GM12878 (cell line): ENCODE results near the gene PRSS1. TPM values are rescaled to one million over a fixed set of nuclear protein-coding genes. Genes with fewer than 3 reads are reported as not detected.

ENCODE experiments used
- ATAC-seq: fragments of 200-7000 bp; cut with Tn5 transposase; 3 replicates; pipeline ENCODE4 v1.9.1; 2020; ENCODE audit warnings: mild to moderate bottlenecking, moderate library complexity
- BruUV-seq: library from RNA; stranded (reverse); fragments of 400-500 nt; replicated peaks from 2 replicates; lab custom pipeline; 2021; lab: Mats Ljungman, UMichigan
- CTCF ChIA-PET: fragments of 300-600 bp; sonication (Branson Sonifier 250); formaldehyde crosslinking; extraction: SDS; loops from one replicate; lab custom pipeline; 2021; ENCODE audit warnings: inconsistent platforms; lab: Yijun Ruan, JAX
- POLR2A ChIA-PET: fragments of 350-600 bp; formaldehyde crosslinking; extraction: SDS; loops from one replicate; lab custom pipeline; 2021; ENCODE audit warnings: inconsistent platforms; lab: Charles Lee
- RAD21 ChIA-PET: fragments of 300-600 bp; sonication (Branson Sonifier 250); formaldehyde crosslinking; loops from one replicate; lab custom pipeline; 2023; ENCODE audit warnings: antibody characterized with exemption; ENCODE audit not compliant: unreplicated experiment; lab: Charles Lee
- SMC1A ChIA-PET: fragments of 300-600 bp; sonication (Branson Sonifier 250); formaldehyde crosslinking; loops from one replicate; lab custom pipeline; 2023; ENCODE audit not compliant: unreplicated experiment, uncharacterized antibody; lab: Charles Lee
- DNase-seq: peaks from one replicate; pipeline ENCODE4 v3.0.0-alpha.2; 2011; ENCODE audit warnings: low read depth, low spot score
- FAIRE-seq: peaks from 3 replicates; lab custom pipeline; 2011; peaks lifted over from hg19 to GRCh38; lab: Jason Lieb, UNC
- H2AFZ ChIP-seq: 2 replicates; pipeline ENCODE4 v1.6.0; 2011; ENCODE audit warnings: low read depth, low read length, control low read depth; ENCODE audit not compliant: control insufficient read depth
- H3K27ac ChIP-seq: 2 replicates; pipeline ENCODE4 v1.5.1; 2011; ENCODE audit warnings: control low read depth; ENCODE audit not compliant: control insufficient read depth, insufficient read depth
- H3K27me3 ChIP-seq, 2 experiments: replicated peaks in 1 of 2; 2 replicates each; pipeline versions ENCODE4 v1.6.0 to v1.6.1; 2011; ENCODE audit warnings: low read length in 1 of 2; ENCODE audit not compliant: control insufficient read depth in 2 of 2, insufficient read depth in 2 of 2
- H3K36me3 ChIP-seq, 2 experiments: 2 replicates each; pipeline ENCODE4 v1.5.1; 2011; ENCODE audit warnings: low read length in 1 of 2; ENCODE audit not compliant: control insufficient read depth in 2 of 2, insufficient read depth in 2 of 2
- H3K4me1 ChIP-seq: 2 replicates; pipeline ENCODE4 v1.6.1; 2011; ENCODE audit warnings: mild to moderate bottlenecking, low read length, moderate library complexity, mixed read lengths; ENCODE audit not compliant: control insufficient read depth, insufficient read depth
- H3K4me2 ChIP-seq: 2 replicates; pipeline ENCODE4 v1.6.0; 2011; ENCODE audit warnings: control low read depth; ENCODE audit not compliant: control insufficient read depth, insufficient read depth
- H3K4me3 ChIP-seq: fragments of 200-600 bp; sonication (generic); 2 replicates; pipeline ENCODE4 v1.5.1; 2016
- H3K79me2 ChIP-seq: 2 replicates; pipeline ENCODE4 v1.6.0; 2011; ENCODE audit warnings: low read length; ENCODE audit not compliant: control insufficient read depth, insufficient read depth
- H3K9ac ChIP-seq: 2 replicates; pipeline ENCODE4 v1.8.0; 2011; ENCODE audit warnings: low read length, control low read depth, mixed read lengths; ENCODE audit not compliant: control insufficient read depth, insufficient read depth
- H3K9me3 ChIP-seq: replicated peaks from 3 replicates; pipeline ENCODE4 v1.5.1; 2011; ENCODE audit warnings: mild to moderate bottlenecking, low read length; ENCODE audit not compliant: control insufficient read depth, insufficient read depth
- H4K20me1 ChIP-seq: 2 replicates; pipeline ENCODE4 v1.6.0; 2011; ENCODE audit not compliant: control insufficient read depth, insufficient read depth
- ATF2 ChIP-seq: IDR thresholded peaks from 2 replicates; pipeline ENCODE4 v1.6.1; 2012; ENCODE audit warnings: low read length, inconsistent platforms
- GABPA ChIP-seq: IDR thresholded peaks from 2 replicates; pipeline ENCODE4 v1.6.1; 2014; ENCODE audit warnings: antibody characterized with exemption, low read depth, mild to moderate bottlenecking, inconsistent platforms
- RUNX3 ChIP-seq: IDR thresholded peaks from 2 replicates; pipeline ENCODE4 v1.6.1; 2012; ENCODE audit warnings: low read length, inconsistent platforms
- WGBS: methylation state at CpG from one replicate; pipeline ENCODE4 v1.1.6; 2016; ENCODE audit warnings: low lambda C conversion rate; ENCODE audit not compliant: insufficient replicate concordance, insufficient coverage; ENCODE audit errors: missing lambda C conversion rate; 5-methylcytosine and 5-hydroxymethylcytosine counted together
- in situ Hi-C: fragments of 300-500 bp; cut with MboI; formaldehyde crosslinking; loops from 9 replicates; pipeline ENCODE4 v1.14.3; 2018; ENCODE audit warnings: mixed read lengths
- intact Hi-C: fragments of 100-400 bp; cut with micrococcal nuclease; formaldehyde crosslinking; loops from one replicate; pipeline ENCODE4 v1.14.2; 2022; ENCODE audit not compliant: unreplicated experiment
- polyA plus RNA-seq, 11 experiments: library from polyadenylated mRNA; depleted of rRNA in 4 of 11; unstranded in 6 of 11; stranded (reverse) in 5 of 11; fragments of >200 nt; fragmentation: Nextera tagmentation in 4 of 11; fragmentation: Illumina TruSeq in 1 of 11; extraction: Ambion mirVana in 4 of 11; extraction: Trizol in 1 of 11; gene quantifications; 1 replicate in 1 of 11; 2 replicates in 10 of 11; pipeline versions ENCODE4 v1.2.1 to v1.2.3, GENCODE V29; 2011 to 2016; ENCODE audit warnings: inconsistent platforms in 2 of 11, missing spikeins in 2 of 11, low read depth in 1 of 11
- total RNA-seq, 4 experiments: library from RNA; depleted of rRNA in 3 of 4; stranded (reverse); fragments of >200 nt in 3 of 4; fragmentation: Illumina TruSeq in 1 of 4; extraction: Trizol in 1 of 4; gene quantifications; 2 replicates each; pipeline versions ENCODE4 v1.2.1 to v1.2.3, GENCODE V29; 2013 to 2021

The PRSS1 gene
- total and polyA plus RNA-seq, 10 of the 15 experiments (the other 5 are each of a cell fraction or from before 2014, with no cell fraction given) = 11.9 TPM; not detected in 9

GRCh38 chr7:142800088-142800487 is 50.8 kb downstream of the PRSS1 start:
- Histone ChIP-seq H3K27me3 (no peaks in the 10 kb centered on the region), H3K9me3 (no peaks in the 10 kb centered on the region), H3K27ac (no peak overlapping the region), H3K9ac (no peak overlapping the region), H3K36me3 (peaks cover 0 to 2% of the 10 kb centered on the region in 2 experiments; a peak in 2 of 4 replicates), H3K4me2 (no peak overlapping the region), H4K20me1 (no peaks in the 10 kb centered on the region), H2AFZ (no peak overlapping the region), H3K4me3 (no peak overlapping the region), H3K4me1 (peaks cover 15% of the 10 kb centered on the region), H3K79me2 (peaks cover 10% of the 10 kb centered on the region)
- DNase-seq (no peak), ATAC-seq (no peak), FAIRE-seq (no peak)
- RAD21 ChIA-PET = interaction anchor here (1.5 to 20.4 kb wide), 3 partner anchors 10 to 32 kb away, joined by 3 to 813 read pairs (median 115); no protein-coding TSS in a partner anchor
- intact Hi-C loops = no loop called here
- POLR2A ChIA-PET = interaction anchor here (1.1 to 16.4 kb wide), 3 partner anchors 8 to 13 kb away, joined by 3 to 325 read pairs (median 9); no protein-coding TSS in a partner anchor
- SMC1A ChIA-PET = interaction anchor here (1.4 to 24.6 kb wide), 4 partner anchors 9 to 212 kb away, joined by 3 to 786 read pairs (median 56); no protein-coding TSS in a partner anchor
- in situ Hi-C loops = loop anchor here (10.0 kb wide), 1 partner anchor 1235 kb away; no protein-coding TSS in a partner anchor
- BruUV-seq = no TSS peak
- CTCF ChIA-PET = interaction anchor here (1.3 to 28.6 kb wide), 3 partner anchors 5 to 168 kb away, joined by 4 to 1055 read pairs (median 1055); no protein-coding TSS in a partner anchor
- TF ChIP-seq ATF2 (peak; percentile 19; the same call in 1 of the 2 replicates), GABPA (no peak), RUNX3 (0 out of 2 replicates have a peak, but pooled peaks have one; percentile 22)
- WGBS = 71% methylated on average over 1 of the region's 1 CpG
